ENCODE measurements around the gene RAB9A.

Gene RAB9A

GRCh38 chrX:13692771-13693231, 3.9 kb downstream of the RAB9A start:
- no peak for TF ChIP-seq CTCF (IDR thresholded peaks at IDR 0.05; ENCODE audit: low read depth, low read length, missing control alignments)
- H3K4me3 ChIP-seq (ENCODE audit: low read depth, low read length), result no peak overlapping the region
- in situ Hi-C loops (cut with HindIII; ENCODE audit: low sequenced_read_pairs), result no loop called here
- no peak for DNase-seq (ENCODE audit: low read depth)

GRCh38 chrX:13693341-13693961, 4.5 kb downstream of the RAB9A start:
- no peak for DNase-seq (ENCODE audit: low read depth)
- TF ChIP-seq CTCF (IDR thresholded peaks at IDR 0.05; ENCODE audit: low read depth, low read length, missing control alignments), result no peak
- no peak overlapping the region for H3K4me3 ChIP-seq (ENCODE audit: low read depth, low read length)
- in situ Hi-C loops (cut with HindIII; ENCODE audit: low sequenced_read_pairs), result no loop called here

- DNase-seq (ENCODE audit: low read depth), result no peak
- in situ Hi-C loops (cut with HindIII; ENCODE audit: low sequenced_read_pairs), result no loop called here
- no peak for TF ChIP-seq CTCF (IDR thresholded peaks at IDR 0.05; ENCODE audit: low read depth, low read length, missing control alignments)
These were observed 5.4 kb downstream of the RAB9A start for GRCh38 chrX:13694359-13694758.

GRCh38 chrX:13694983-13695382, 6.1 kb downstream of the RAB9A start:
- TF ChIP-seq CTCF (IDR thresholded peaks at IDR 0.05; ENCODE audit: low read depth, low read length, missing control alignments), result no peak
- in situ Hi-C loops (cut with HindIII; ENCODE audit: low sequenced_read_pairs), result no loop called here
- no peak overlapping the region for H3K4me3 ChIP-seq (ENCODE audit: low read depth, low read length)
- no peak for DNase-seq (ENCODE audit: low read depth)

More at GRCh38 chrX:13694359-13694758, 5.4 kb downstream of the RAB9A start:
- no peak overlapping the region for H3K4me3 ChIP-seq (ENCODE audit: low read depth, low read length)

- no peak for TF ChIP-seq CTCF (IDR thresholded peaks at IDR 0.05; ENCODE audit: low read depth, low read length, missing control alignments)
- H3K4me3 ChIP-seq (ENCODE audit: low read depth, low read length), result no peak overlapping the region
- in situ Hi-C loops (cut with HindIII; ENCODE audit: low sequenced_read_pairs), result no loop called here
- no peak for DNase-seq (ENCODE audit: low read depth)
These were observed 6.7 kb downstream of the RAB9A start for GRCh38 chrX:13695601-13696115.

- no peak for TF ChIP-seq CTCF (IDR thresholded peaks at IDR 0.05; ENCODE audit: low read depth, low read length, missing control alignments)
- H3K4me3 ChIP-seq (ENCODE audit: low read depth, low read length), result no peak overlapping the region
- in situ Hi-C loops (cut with HindIII; ENCODE audit: low sequenced_read_pairs), result no loop called here
- DNase-seq (ENCODE audit: low read depth), result no peak
These were observed 8.5 kb downstream of the RAB9A start for GRCh38 chrX:13697455-13697854.

Measured in astrocyte of the cerebellum (primary cell).